ENCODE data around the gene SLC38A10. TPM values are rescaled to one million over a fixed set of nuclear protein-coding genes. Genes with fewer than 3 reads are reported as not detected.

SLC38A10 gene
- polyA plus RNA-seq, 1 donor (not counting 4 experiments of a cell fraction or from before 2014, with no cell fraction given), result 16.8 TPM

GRCh38 chr17:81328489-81328888 is 33.4 kb upstream of the SLC38A10 start:
- dilution Hi-C loops (cut with MboI; ENCODE audit: extremely low pct_ligation_motif_present, low sequenced_read_pairs), result no loop called here
- Histone ChIP-seq H3K9ac (ENCODE audit: control insufficient read depth, extremely low read depth, insufficient read depth, low read length) (peak overlapping the region; percentile 88), H3K4me2 (ENCODE audit: control insufficient read depth, extremely low read depth, insufficient read depth, low read depth, low read length) (peak overlapping the region; percentile 78), H3K9me3 (ENCODE audit: control insufficient read depth, low read depth, low read length) (no peaks in the 10 kb centered on the region), H4K20me1 (ENCODE audit: control insufficient read depth, extremely low read depth, insufficient read depth, low read length) (no peaks in the 10 kb centered on the region), H3K36me3 (ENCODE audit: control insufficient read depth in 2 of 2, extremely low read depth in 1 of 2, insufficient read depth in 2 of 2, low read length in 2 of 2) (no peaks in the 10 kb centered on the region), H3K79me2 (ENCODE audit: control insufficient read depth, insufficient read depth, low read length) (no peaks in the 10 kb centered on the region), H3K27ac (ENCODE audit: control insufficient read depth, insufficient read depth, low read length) (peak overlapping the region; percentile 97), H3K4me3 (ENCODE audit: control insufficient read depth in 2 of 3, extremely low read depth in 1 of 3, insufficient read depth in 2 of 3, low read depth in 1 of 3, low read length in 3 of 3) (peak overlapping the region in 2 of 3 experiments; percentile 70), H3K4me1 (ENCODE audit: control insufficient read depth, extremely low read depth, insufficient read depth, low read length) (peaks cover 32% of the 10 kb centered on the region), H3K9me1 (ENCODE audit: control insufficient read depth, extremely low read depth, insufficient read depth, low read length) (no peaks in the 10 kb centered on the region), H2AFZ (ENCODE audit: control insufficient read depth, low read length) (no peak overlapping the region), H3K27me3 (ENCODE audit: control insufficient read depth, extremely low read depth, insufficient read depth, low read length) (peaks cover 8% of the 10 kb centered on the region)
- DNase-seq (ENCODE audit: low read depth, low spot score) (no peak), FAIRE-seq (no peak)
- TF ChIP-seq CTCF (optimal IDR thresholded peaks at IDR 0.05 in 1 of 3, IDR thresholded peaks at IDR 0.05 in 1 of 3, conservative IDR thresholded peaks at IDR 0.05 in 1 of 3; ENCODE audit: extremely low read depth in 1 of 3, insufficient read depth in 2 of 3, low read length in 3 of 3) (no peak), EZH2 (IDR thresholded peaks at IDR 0.05; ENCODE audit: low read length) (no peak)

GRCh38 chr17:81325714-81326358 is 30.7 kb upstream of the SLC38A10 start:
- no peaks in the 10 kb centered on the region for H3K27me3 ChIP-seq (ENCODE audit: control insufficient read depth, extremely low read depth, insufficient read depth, low read length)
- no peaks in the 10 kb centered on the region for H3K9me1 ChIP-seq (ENCODE audit: control insufficient read depth, extremely low read depth, insufficient read depth, low read length)
- H2AFZ ChIP-seq (ENCODE audit: control insufficient read depth, low read length), result no peak overlapping the region
- DNase-seq (ENCODE audit: low read depth, low spot score) (no peak), FAIRE-seq (no peak)
- no peak overlapping the region for H3K4me2 ChIP-seq (ENCODE audit: control insufficient read depth, extremely low read depth, insufficient read depth, low read depth, low read length)
- dilution Hi-C loops (cut with MboI; ENCODE audit: extremely low pct_ligation_motif_present, low sequenced_read_pairs), result no loop called here
- no peak overlapping the region for H3K4me3 ChIP-seq (ENCODE audit: control insufficient read depth in 2 of 3, extremely low read depth in 1 of 3, insufficient read depth in 2 of 3, low read depth in 1 of 3, low read length in 3 of 3)
- no peaks in the 10 kb centered on the region for H3K79me2 ChIP-seq (ENCODE audit: control insufficient read depth, insufficient read depth, low read length)
- TF ChIP-seq EZH2 (IDR thresholded peaks at IDR 0.05; ENCODE audit: low read length), result no peak
- no peak for TF ChIP-seq CTCF (optimal IDR thresholded peaks at IDR 0.05 in 1 of 3, IDR thresholded peaks at IDR 0.05 in 1 of 3, conservative IDR thresholded peaks at IDR 0.05 in 1 of 3; ENCODE audit: extremely low read depth in 1 of 3, insufficient read depth in 2 of 3, low read length in 3 of 3)
- H3K9me3 ChIP-seq (ENCODE audit: control insufficient read depth, low read depth, low read length), result no peaks in the 10 kb centered on the region
- no peak overlapping the region for H3K9ac ChIP-seq (ENCODE audit: control insufficient read depth, extremely low read depth, insufficient read depth, low read length)
- H4K20me1 ChIP-seq (ENCODE audit: control insufficient read depth, extremely low read depth, insufficient read depth, low read length), result no peaks in the 10 kb centered on the region
- H3K27ac ChIP-seq (ENCODE audit: control insufficient read depth, insufficient read depth, low read length), result no peak overlapping the region
- no peaks in the 10 kb centered on the region for H3K36me3 ChIP-seq (ENCODE audit: control insufficient read depth in 2 of 2, extremely low read depth in 1 of 2, insufficient read depth in 2 of 2, low read length in 2 of 2)
- H3K4me1 ChIP-seq (ENCODE audit: control insufficient read depth, extremely low read depth, insufficient read depth, low read length), result peaks cover 33% of the 10 kb centered on the region
